GM23338 (cell line): ENCODE results near the gene CPLX1. TPM values are rescaled to one million over a fixed set of nuclear protein-coding genes. Genes with fewer than 3 reads are reported as not detected.
"Not testable (repeated sequence)": the region's sequence is repeated elsewhere in the genome, so short reads cannot be mapped to it uniquely, and the experiment has no call there.

ENCODE experiments used
- ATAC-seq: fragments of 200-7000 bp; cut with Tn5 transposase; 3 replicates; pipeline ENCODE4 v1.9.1; 2020
- DNase-seq: peaks from one replicate; pipeline ENCODE4 v3.0.0-alpha.2; 2015; ENCODE audit warnings: low spot score
- H2AFZ ChIP-seq: fragments of 200-600 bp; sonication (generic); 2 replicates; pipeline ENCODE4 v1.8.0; 2016; ENCODE audit warnings: antibody characterized with exemption, mild to moderate bottlenecking, moderate library complexity
- H3F3A ChIP-seq: fragments of 200-600 bp; sonication (generic); replicated peaks from 2 replicates; pipeline ENCODE4 v1.8.0; 2017; ENCODE audit warnings: antibody characterized with exemption, mixed run types, low read depth
- H3K27ac ChIP-seq: fragments of 200-600 bp; sonication (generic); 2 replicates; pipeline ENCODE4 v1.6.1; 2016; ENCODE audit warnings: low read depth
- H3K27me3 ChIP-seq: fragments of 200-600 bp; sonication (generic); 2 replicates; pipeline ENCODE4 v1.8.0; 2016; ENCODE audit warnings: mild to moderate bottlenecking, mixed run types, moderate library complexity; ENCODE audit not compliant: insufficient read depth
- H3K36me3 ChIP-seq: fragments of 200-600 bp; sonication (generic); 2 replicates; pipeline ENCODE4 v1.8.0; 2016; ENCODE audit warnings: mild to moderate bottlenecking; ENCODE audit not compliant: insufficient read depth
- H3K4me1 ChIP-seq: fragments of 200-600 bp; sonication (generic); 2 replicates; pipeline ENCODE4 v1.8.0; 2016; ENCODE audit warnings: mild to moderate bottlenecking, moderate library complexity; ENCODE audit not compliant: insufficient read depth
- H3K4me2 ChIP-seq: fragments of 200-600 bp; sonication (generic); 2 replicates; pipeline ENCODE4 v1.7.1; 2017; ENCODE audit warnings: mixed run types
- H3K4me3 ChIP-seq: fragments of 200-600 bp; sonication (generic); 2 replicates; pipeline ENCODE4 v1.6.1; 2016; ENCODE audit warnings: mixed run types
- H3K79me2 ChIP-seq: fragments of 200-600 bp; sonication (generic); replicated peaks from 2 replicates; pipeline ENCODE4 v1.8.0; 2017; ENCODE audit warnings: mild to moderate bottlenecking; ENCODE audit not compliant: insufficient read depth
- H3K9me2 ChIP-seq: fragments of 200-600 bp; sonication (generic); 2 replicates; pipeline ENCODE4 v1.8.0; 2017; ENCODE audit not compliant: insufficient read depth
- H4K20me1 ChIP-seq: fragments of 200-600 bp; sonication (generic); replicated peaks from 2 replicates; pipeline ENCODE4 v1.8.0; 2017; ENCODE audit warnings: mild to moderate bottlenecking; ENCODE audit not compliant: insufficient read depth
- H3K27ac Mint-ChIP-seq: 2 replicates; pipeline ENCODE4 v1.8.0; 2020; ENCODE audit warnings: inconsistent platforms, mild to moderate bottlenecking, moderate library complexity, mixed read lengths
- H3K27me3 Mint-ChIP-seq: 3 replicates; pipeline ENCODE4 v1.8.0; 2022; ENCODE audit warnings: low read depth, mild to moderate bottlenecking, moderate library complexity, mixed read lengths, inconsistent platforms; ENCODE audit not compliant: insufficient read depth, poor library complexity
- H3K36me3 Mint-ChIP-seq: 3 replicates; pipeline ENCODE4 v1.8.0; 2021; ENCODE audit warnings: low read depth, mild to moderate bottlenecking, inconsistent platforms, moderate library complexity, mixed read lengths
- H3K4me1 Mint-ChIP-seq: 3 replicates; pipeline ENCODE4 v1.8.0; 2020; ENCODE audit warnings: mild to moderate bottlenecking, inconsistent platforms, mixed read lengths
- H3K4me3 Mint-ChIP-seq: 3 replicates; pipeline ENCODE4 v1.8.0; 2021; ENCODE audit warnings: moderate library complexity, mild to moderate bottlenecking, inconsistent platforms, mixed read lengths
- H3K9me3 Mint-ChIP-seq: 3 replicates; pipeline ENCODE4 v1.8.0; 2020; ENCODE audit warnings: moderate library complexity, mild to moderate bottlenecking, inconsistent platforms, mixed read lengths
- CREB1 ChIP-seq: fragments of 250-450 bp; sonication (Bioruptor Pico); IDR thresholded peaks from 2 replicates; pipeline ENCODE4 v1.5.0; 2020; ENCODE audit warnings: low read depth, mild to moderate bottlenecking, moderate library complexity
- ETS1 ChIP-seq: IDR thresholded peaks from 2 replicates; pipeline ENCODE4 v1.6.1; 2016; ENCODE audit warnings: antibody characterized with exemption
- EZH2 ChIP-seq: fragments of 200-600 bp; sonication (generic); IDR thresholded peaks from one replicate; pipeline ENCODE4 v1.8.0; 2017; ENCODE audit warnings: antibody characterized with exemption, mild to moderate bottlenecking, low read depth; ENCODE audit not compliant: unreplicated experiment
- EZH2phosphoT487 ChIP-seq: fragments of 200-600 bp; sonication (generic); IDR thresholded peaks from one replicate; pipeline ENCODE4 v1.8.1; 2018; ENCODE audit warnings: antibody characterized with exemption; ENCODE audit not compliant: unreplicated experiment
- JUNB ChIP-seq: IDR thresholded peaks from one replicate; pipeline ENCODE4 v1.6.1; 2016; ENCODE audit warnings: antibody characterized with exemption; ENCODE audit not compliant: unreplicated experiment
- NANOG ChIP-seq: IDR thresholded peaks from 2 replicates; pipeline ENCODE4 v1.6.1; 2016; ENCODE audit warnings: antibody characterized with exemption, borderline replicate concordance
- POLR2AphosphoS5 ChIP-seq: IDR thresholded peaks from 2 replicates; pipeline ENCODE4 v1.6.1; 2016; ENCODE audit warnings: antibody characterized with exemption, low read depth
- REST ChIP-seq: IDR thresholded peaks from one replicate; pipeline ENCODE4 v1.6.1; 2018; ENCODE audit warnings: antibody characterized with exemption; ENCODE audit not compliant: unreplicated experiment
- STAT1 ChIP-seq: IDR thresholded peaks from one replicate; pipeline ENCODE4 v1.6.1; 2016; ENCODE audit warnings: antibody characterized with exemption; ENCODE audit not compliant: unreplicated experiment
- ZNF114 ChIP-seq: fragments of 250-450 bp; sonication (Bioruptor Pico); IDR thresholded peaks from 2 replicates; pipeline ENCODE4 v1.5.0; 2020; ENCODE audit warnings: mild to moderate bottlenecking, moderate library complexity
- ZNF331 ChIP-seq: fragments of 250-450 bp; sonication (Bioruptor Pico); IDR thresholded peaks from 2 replicates; pipeline ENCODE4 v1.5.0; 2020; ENCODE audit warnings: low read depth, mild to moderate bottlenecking, moderate library complexity
- ZNF462 ChIP-seq: fragments of 250-450 bp; sonication (Bioruptor Pico); IDR thresholded peaks from 2 replicates; pipeline ENCODE4 v1.5.0; 2020; ENCODE audit warnings: mild to moderate bottlenecking, moderate library complexity
- polyA plus RNA-seq: library from polyadenylated mRNA; unstranded; fragments of >200 nt; fragmentation: Nextera tagmentation; extraction: Ambion mirVana; gene quantifications from 2 replicates; pipeline ENCODE4 v1.2.1, GENCODE V29; 2016
- total RNA-seq: library from RNA; depleted of rRNA; stranded (reverse); fragments of >200 nt; shearing (Covaris generic); gene quantifications from 2 replicates; pipeline ENCODE4 v1.2.3, GENCODE V29; 2014

The CPLX1 gene
- total and polyA plus RNA-seq, 2 experiments from 2014 or later, result 0.86 to 0.97 TPM

GRCh38 chr4:780255-780654 lies 45.7 kb downstream of the CPLX1 start:
- H3K79me2 ChIP-seq, result peaks cover 63% of the 10 kb centered on the region
- H3K4me2 ChIP-seq, result peak overlapping the region; percentile 99
- peaks cover 33% of the 10 kb centered on the region for H3F3A ChIP-seq
- not testable (repeated sequence) for H2AFZ ChIP-seq, ATAC-seq, H3K27ac ChIP-seq, H3K9me2 ChIP-seq, H3K9me3 Mint-ChIP-seq, DNase-seq
- peaks cover 48% of the 10 kb centered on the region for H4K20me1 ChIP-seq
- peaks cover 54% of the 10 kb centered on the region for H3K36me3 Mint-ChIP-seq
- H3K4me3 Mint-ChIP-seq, result peak overlapping the region; percentile 85
- H3K36me3 ChIP-seq, result peaks cover 37% of the 10 kb centered on the region
- peaks cover 32% of the 10 kb centered on the region; the same call in 1 of the 2 replicates for H3K4me1 ChIP-seq
- peaks cover 27% of the 10 kb centered on the region for H3K4me1 Mint-ChIP-seq
- H3K27ac Mint-ChIP-seq, result peak overlapping the region; percentile 52; the same call in 1 of the 2 replicates
- H3K27me3 ChIP-seq, result peaks cover 25% of the 10 kb centered on the region
- H3K27me3 Mint-ChIP-seq, result peaks cover 45% of the 10 kb centered on the region
- peak overlapping the region; percentile 97 for H3K4me3 ChIP-seq

- Histone ChIP-seq H3K27me3 (peaks cover 18% of the 10 kb centered on the region), H3K79me2 (peaks cover 70% of the 10 kb centered on the region), H3K4me2 (no peak overlapping the region), H3K4me1 (peaks cover 27% of the 10 kb centered on the region; the same call in 1 of the 2 replicates), H2AFZ (no peak overlapping the region), H3K36me3 (peaks cover 40% of the 10 kb centered on the region), H3K27ac (no peak overlapping the region), H3K4me3 (peak overlapping the region; percentile 97), H4K20me1 (peaks cover 52% of the 10 kb centered on the region), H3K9me2 (no peaks in the 10 kb centered on the region), H3F3A (peaks cover 33% of the 10 kb centered on the region)
- DNase-seq (no peak), ATAC-seq (no peak)
- Mint-ChIP-seq H3K4me1 (peaks cover 20% of the 10 kb centered on the region), H3K27ac (no peak overlapping the region), H3K36me3 (peaks cover 61% of the 10 kb centered on the region), H3K9me3 (peaks cover 4% of the 10 kb centered on the region), H3K27me3 (peaks cover 39% of the 10 kb centered on the region), H3K4me3 (peak overlapping the region; percentile 85)
- TF ChIP-seq EZH2, result no peak
- TF ChIP-seq STAT1, result no peak
- TF ChIP-seq NANOG, result no peak
- no peak for TF ChIP-seq ZNF331 (CRISPR knock-in tag)
- no peak for TF ChIP-seq CREB1 (CRISPR knock-in tag)
- no peak for TF ChIP-seq ETS1
- no peak for TF ChIP-seq ZNF114
- TF ChIP-seq POLR2AphosphoS5, result no peak
- no peak for TF ChIP-seq ZNF462 (CRISPR knock-in tag)
- no peak for TF ChIP-seq EZH2phosphoT487
- no peak for TF ChIP-seq REST
- TF ChIP-seq JUNB, result no peak
Measured at GRCh38 chr4:779555-779954, 46.4 kb downstream of the CPLX1 start.
